GM18519 (cell line): ENCODE measurements around the gene LAMB1.

Experiments
- ATAC-seq: cut with Tn5 transposase; IDR thresholded peaks from one replicate; pipeline ENCODE4 v1.9.1; 2021; ENCODE audit warnings: mild to moderate bottlenecking, moderate library complexity; ENCODE audit not compliant: unreplicated experiment, low FRiP score

Gene LAMB1

DNA sequence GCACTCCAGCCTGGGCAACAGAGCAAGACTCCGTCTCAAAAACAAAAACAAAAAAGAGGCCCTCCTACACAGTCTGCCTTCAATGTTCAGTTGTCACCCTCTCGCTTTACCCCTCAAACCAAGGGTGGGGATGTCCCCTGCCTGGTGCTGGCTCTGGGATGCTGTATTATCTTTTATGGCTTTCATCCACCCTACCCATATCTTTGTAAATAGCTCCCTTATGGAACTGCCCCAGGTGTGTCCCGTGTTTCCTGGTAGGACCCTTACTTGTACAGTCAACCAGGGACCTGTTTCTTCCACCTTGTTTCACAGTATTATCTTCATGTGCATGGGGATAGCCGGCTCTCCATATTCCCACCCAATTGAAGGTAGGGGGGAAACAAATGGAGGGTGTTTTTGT, 15.7 kb upstream of the LAMB1 start:
- ATAC-seq: no peak

DNA sequence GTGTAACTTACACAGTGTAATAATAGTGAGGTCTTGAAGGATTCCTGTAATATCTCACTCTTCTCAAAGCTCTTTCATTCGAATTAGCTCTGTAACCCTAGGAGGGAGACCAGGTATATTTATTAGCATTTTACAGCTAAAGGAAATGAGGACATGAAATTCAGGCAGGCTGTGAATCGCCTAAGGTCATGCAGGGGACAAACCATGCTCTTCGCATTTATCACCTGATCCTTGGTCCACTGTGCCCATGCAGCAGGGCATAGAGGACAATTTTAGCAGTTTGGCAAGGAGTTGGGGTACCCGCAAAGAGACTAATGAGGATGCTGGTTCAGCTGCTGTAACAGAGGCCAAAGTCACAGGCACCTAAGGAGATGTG, 14.8 kb upstream of the LAMB1 start:
- ATAC-seq: no peak

- no peak for ATAC-seq
These were observed 14.1 kb upstream of the LAMB1 start for GRCh38 chr7:108016841-108017775.

- no peak for ATAC-seq
These were observed 12.8 kb upstream of the LAMB1 start for GRCh38 chr7:108015740-108016139.

- no peak for ATAC-seq
These were observed 12.1 kb upstream of the LAMB1 start for GRCh38 chr7:108014747-108015682.

- ATAC-seq: no peak
These were observed 11.3 kb upstream of the LAMB1 start for GRCh38 chr7:108014215-108014614.

- ATAC-seq: no peak
These were observed 9.8 kb upstream of the LAMB1 start for GRCh38 chr7:108012499-108013430.

DNA sequence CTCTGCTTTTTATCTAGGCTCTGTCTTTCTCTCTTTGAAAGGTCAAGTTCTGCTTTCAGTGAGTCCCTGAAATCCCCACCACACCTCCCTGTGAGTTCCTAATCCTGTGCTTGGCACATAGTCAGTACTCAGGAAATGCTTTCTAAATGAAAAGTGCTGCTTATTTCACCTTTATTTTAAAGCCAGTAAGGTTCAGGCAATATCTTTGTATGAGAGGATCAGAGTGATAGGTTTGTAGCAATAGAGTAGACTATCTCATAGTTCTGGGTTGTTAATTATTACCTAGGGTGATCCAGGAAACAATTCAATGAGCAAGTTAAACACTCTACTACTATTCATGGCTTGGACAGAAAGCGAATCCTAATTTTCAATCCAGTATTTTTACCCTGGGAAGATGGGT, 7.4 kb upstream of the LAMB1 start:
- no peak for ATAC-seq

DNA sequence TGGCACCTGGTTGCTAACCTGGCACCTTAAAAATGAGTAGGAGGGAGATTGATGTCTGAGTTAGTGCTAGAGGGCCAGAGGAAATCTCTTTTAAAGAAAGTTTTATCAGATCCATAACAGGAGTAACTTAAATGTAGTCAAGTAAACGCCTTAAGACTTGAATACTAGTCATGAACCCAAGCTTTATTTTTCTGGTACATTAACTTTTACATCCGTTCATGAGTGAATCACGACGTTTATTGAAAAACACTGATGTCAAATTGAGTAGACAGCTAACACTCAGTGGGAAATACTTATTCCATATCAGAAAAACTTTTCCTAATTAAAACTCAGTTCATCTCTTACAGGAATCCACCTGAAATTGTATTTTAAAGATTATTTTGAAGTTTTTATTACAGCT, 6.9 kb upstream of the LAMB1 start:
- no peak for ATAC-seq

DNA sequence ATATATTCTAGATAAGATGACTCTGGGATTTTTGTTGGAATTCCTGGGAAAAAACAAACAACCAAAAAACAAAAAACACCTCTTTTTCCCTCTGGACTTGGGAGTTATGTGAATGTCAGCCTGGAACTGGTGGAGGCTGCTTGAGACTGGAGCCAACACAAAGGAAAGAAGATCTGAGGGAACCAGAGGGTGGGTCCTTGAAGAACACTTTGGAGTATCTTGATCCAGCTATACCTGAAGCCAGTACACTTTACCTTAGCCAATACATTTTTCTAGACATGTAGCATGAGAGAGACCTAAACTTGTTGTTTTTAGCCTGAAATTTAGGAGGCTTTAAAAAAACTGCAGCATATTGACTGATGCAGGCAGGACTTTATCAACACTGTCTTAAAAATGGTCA, 5.9 kb upstream of the LAMB1 start:
- no peak for ATAC-seq

- no peak for ATAC-seq
These were observed 5.3 kb upstream of the LAMB1 start for GRCh38 chr7:108008240-108008639.

- no peak for ATAC-seq
These were observed 4.8 kb upstream of the LAMB1 start for GRCh38 chr7:108007762-108008161.

DNA sequence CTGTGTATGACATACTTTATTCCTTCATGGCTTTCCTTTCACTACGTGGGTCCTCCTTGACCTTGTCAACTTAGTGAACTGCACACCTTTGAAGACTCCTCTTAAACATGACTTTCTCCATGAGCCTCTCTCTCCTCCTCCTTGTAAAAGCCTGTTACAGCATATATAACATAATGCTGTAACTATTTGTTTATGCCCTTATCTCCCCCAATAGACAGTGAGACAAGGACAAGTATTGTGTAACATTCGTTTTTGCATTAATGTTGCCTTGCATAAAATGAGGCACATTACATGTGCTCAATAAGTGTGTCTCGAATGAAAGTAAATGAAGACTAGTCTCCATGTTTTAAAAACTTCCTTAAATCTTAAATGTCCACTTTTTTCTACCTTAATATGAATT, 4.3 kb upstream of the LAMB1 start:
- no peak for ATAC-seq

DNA sequence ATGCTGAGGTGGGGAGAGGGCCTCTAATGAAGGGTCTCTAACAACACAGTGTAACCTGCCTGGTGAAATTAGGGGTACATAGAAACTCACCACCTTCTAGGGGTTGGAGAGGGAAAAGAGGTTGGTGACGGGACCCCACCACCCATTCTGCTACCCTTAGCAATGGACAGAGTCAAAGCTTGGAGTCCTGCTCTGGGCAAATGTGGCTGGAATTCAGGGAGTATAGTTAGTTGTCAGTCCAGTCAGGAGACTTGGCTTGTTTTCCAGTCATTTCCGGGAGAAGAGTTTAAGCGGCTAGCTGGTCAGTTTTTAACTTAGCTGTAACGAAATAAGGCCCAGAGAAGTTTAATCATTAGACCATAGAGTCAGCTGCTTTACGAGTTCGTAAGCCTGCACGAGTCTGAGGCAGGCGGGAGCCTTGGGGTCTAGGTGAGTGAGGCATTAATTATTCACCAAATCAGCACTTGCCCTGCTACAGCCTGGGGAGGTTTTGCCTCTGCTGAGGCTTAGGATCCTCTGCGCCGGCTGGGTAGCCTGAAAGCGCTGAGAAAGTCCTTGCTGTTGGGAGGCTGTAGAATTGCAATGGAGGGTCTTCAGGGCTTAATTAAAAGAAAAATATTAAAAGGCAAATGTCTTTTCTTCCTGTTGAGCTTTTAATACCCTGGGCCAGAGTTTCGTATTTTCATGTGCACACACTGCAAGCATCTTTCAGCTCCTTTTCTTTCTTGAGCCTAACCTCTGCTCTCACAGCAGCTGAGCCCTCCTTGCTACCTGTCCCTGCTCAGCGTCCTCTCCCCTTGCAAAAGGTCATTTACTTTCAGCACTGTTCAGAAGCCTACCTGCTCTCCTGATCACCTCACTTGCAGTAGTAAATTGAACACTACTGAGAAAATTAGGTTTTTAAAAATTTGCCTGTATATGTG, 1.5 kb upstream of the LAMB1 start:
- no peak for ATAC-seq

DNA sequence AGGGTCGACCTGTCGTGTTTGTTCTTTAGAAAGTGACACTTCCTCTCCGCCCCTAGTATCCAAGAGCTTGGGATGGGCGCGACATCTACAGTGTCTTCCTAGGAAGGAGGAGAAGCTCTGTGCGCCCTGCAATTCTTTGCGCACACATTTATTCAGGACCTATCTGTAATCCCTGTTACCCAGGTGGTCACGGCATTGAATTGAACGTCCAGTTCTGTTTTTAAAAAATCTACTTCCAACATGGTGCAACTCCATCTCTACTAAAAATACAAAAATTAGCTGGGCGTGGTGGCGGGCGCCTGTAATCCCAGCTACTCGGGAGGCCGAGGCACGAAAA, 606 bp upstream of the LAMB1 start:
- ATAC-seq: no peak

- no peak for ATAC-seq
These were observed 916 bp downstream of the LAMB1 start for GRCh38 chr7:108001764-108002725.

- ATAC-seq: no peak
These were observed 1.8 kb downstream of the LAMB1 start for GRCh38 chr7:108000875-108001763.
